ENCODE results near the gene CPED1. TPM values are rescaled to one million over a fixed set of nuclear protein-coding genes. Genes with fewer than 3 reads are reported as not detected.

Gene CPED1
- total RNA-seq, 2 donors from 2014 or later, result not detected

DNA sequence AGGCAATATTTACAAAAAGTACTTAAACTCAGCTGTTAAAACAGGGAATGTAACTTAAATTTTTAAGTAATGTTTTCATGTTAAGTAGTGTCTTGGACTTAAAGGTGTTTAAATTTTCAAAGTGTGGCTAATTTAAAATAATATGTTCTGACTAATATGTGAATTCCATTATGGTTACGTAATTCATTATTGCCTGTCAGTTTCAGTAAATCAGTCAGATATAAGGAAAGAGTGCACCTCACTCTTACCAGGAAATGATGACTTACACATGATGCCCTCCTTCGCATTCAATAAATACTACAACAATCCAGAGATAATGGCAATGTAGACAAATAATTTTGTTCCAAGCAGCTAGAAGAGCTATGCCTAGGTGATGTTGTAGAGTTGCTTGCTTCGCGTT lies 271.3 kb downstream of the CPED1 start:
- ATAC-seq (replicated peaks in 1 of 2), result no peak
- Mint-ChIP-seq H3K27me3 (ENCODE audit: low read depth) (peaks cover 16% of the 10 kb centered on the region), H3K4me3 (no peak overlapping the region), H3K9me3 (peaks cover 0 to 1% of the 10 kb centered on the region in 2 donors), H3K27ac (no peak overlapping the region), H3K4me1 (ENCODE audit: low read depth) (no peaks in the 10 kb centered on the region), H3K36me3 (ENCODE audit: insufficient read depth in 2 of 2) (no peaks in the 10 kb centered on the region)
- no peak for DNase-seq

DNA sequence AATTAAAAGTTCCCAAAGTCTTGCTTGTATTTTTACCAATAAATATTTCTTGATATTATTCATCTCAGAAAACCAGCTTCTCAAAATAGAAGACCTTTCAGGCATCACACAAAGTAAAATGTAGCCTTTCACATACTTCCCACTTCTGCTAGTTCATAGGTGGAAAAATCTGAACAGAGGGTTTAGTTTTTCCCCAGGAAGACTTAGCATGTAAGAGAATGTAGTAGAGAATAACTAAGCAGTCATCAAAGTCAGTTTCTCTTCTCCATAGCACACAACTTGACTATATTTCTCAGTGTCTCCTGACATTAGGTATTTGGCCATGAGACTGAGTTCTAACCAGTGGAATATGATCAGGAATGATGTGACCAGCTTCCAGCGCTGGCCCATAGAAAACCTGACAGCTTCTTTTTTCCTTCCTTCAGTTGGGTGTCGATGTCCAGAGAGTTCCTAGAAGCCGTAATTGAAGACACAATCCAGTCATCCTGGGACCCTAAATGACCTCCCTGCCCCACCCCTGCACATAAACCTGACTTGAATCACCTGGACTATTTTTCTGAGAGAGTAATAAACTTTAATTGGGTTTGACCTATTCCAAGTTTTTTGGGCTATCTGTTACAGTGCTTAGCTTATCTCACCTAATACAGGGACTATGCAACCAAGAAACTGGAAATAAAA lies 272.8 kb downstream of the CPED1 start:
- Mint-ChIP-seq H3K36me3 (ENCODE audit: insufficient read depth in 2 of 2) (no peaks in the 10 kb centered on the region), H3K4me1 (ENCODE audit: low read depth) (no peaks in the 10 kb centered on the region), H3K4me3 (no peak overlapping the region), H3K9me3 (peaks cover 0 to 1% of the 10 kb centered on the region in 2 donors), H3K27ac (no peak overlapping the region), H3K27me3 (ENCODE audit: low read depth) (peaks cover 30% of the 10 kb centered on the region)
- ATAC-seq (replicated peaks in 1 of 2) (no peak), DNase-seq (no peak)

DNA sequence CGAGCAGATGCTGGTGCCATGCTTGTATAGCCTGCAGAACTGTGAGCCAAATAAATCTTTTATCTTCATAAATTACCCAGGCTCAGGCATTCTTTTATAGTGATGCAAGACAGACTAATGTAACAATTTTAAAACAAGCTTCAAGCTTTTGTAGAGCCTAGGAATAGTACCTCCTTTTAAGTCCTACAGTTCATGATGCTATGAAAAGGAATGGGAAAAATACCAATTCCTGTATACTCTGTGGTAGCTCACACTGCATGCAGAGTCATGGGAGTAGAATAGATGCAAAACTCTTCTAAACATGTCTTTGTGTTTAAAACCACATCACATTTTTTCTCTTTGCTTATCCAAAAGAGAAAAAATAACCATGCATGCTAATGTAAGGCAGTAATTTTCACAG lies 273.7 kb downstream of the CPED1 start:
- peaks cover 27% of the 10 kb centered on the region for H3K27me3 Mint-ChIP-seq (ENCODE audit: low read depth)
- H3K4me3 Mint-ChIP-seq, result no peak overlapping the region
- no peaks in the 10 kb centered on the region for H3K4me1 Mint-ChIP-seq (ENCODE audit: low read depth)
- DNase-seq (no peak), ATAC-seq (replicated peaks in 1 of 2) (no peak)
- no peaks in the 10 kb centered on the region for H3K36me3 Mint-ChIP-seq (ENCODE audit: insufficient read depth in 2 of 2)
- no peak overlapping the region for H3K27ac Mint-ChIP-seq
- no peaks in the 10 kb centered on the region for H3K9me3 Mint-ChIP-seq

DNA sequence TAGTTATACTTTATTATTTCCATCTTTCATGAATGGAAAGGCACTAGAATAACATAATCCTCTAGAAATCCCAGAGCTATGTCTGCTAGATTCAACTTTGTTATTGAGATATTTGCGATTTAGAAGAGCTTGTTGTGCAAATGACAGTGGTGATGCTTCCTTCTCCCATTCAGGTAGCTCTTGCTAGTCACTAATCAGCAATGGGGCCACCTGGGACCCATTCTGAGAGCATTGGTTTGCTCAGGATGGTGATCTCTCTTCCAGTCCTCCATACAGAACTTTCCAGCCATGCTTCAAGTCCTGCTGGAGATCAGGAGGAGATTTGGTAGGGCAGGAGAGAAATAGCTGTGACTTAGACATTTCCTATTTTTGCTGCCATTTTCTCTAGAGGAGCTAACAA lies 274.5 kb downstream of the CPED1 start:
- Mint-ChIP-seq H3K27me3 (ENCODE audit: low read depth) (peaks cover 34% of the 10 kb centered on the region), H3K4me1 (ENCODE audit: low read depth) (no peaks in the 10 kb centered on the region), H3K9me3 (no peaks in the 10 kb centered on the region), H3K36me3 (ENCODE audit: insufficient read depth in 2 of 2) (no peaks in the 10 kb centered on the region), H3K4me3 (no peak overlapping the region), H3K27ac (no peak overlapping the region)
- no peak for DNase-seq
- no peak for ATAC-seq (replicated peaks in 1 of 2)

DNA sequence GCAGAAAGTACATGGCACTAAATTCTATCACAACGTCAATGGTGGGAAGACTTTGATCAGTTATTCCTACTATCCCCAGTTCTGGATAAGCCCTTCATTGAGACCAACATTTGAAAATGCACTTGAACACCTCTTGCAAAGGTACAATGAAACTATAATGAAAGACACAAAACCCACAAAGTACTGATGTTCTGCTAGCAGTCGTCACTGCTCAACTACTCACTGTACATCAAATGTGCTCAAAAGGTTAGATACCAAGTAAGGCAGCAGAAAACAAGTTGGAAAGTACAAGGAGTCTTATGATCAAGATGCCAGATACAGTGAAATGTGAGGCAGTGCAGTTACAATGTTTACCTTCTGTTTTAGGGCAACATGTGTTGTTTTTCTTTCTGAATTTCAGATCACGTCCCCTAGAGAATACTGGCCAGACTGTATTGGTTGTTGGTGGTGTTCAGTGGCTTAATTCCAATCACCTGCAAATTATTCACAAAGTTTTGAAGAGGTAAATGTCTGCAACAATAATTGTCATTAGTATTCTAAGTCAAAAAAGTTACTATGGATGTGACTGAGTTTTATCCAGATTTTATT lies 277.9 kb downstream of the CPED1 start:
- no peaks in the 10 kb centered on the region for H3K4me1 Mint-ChIP-seq (ENCODE audit: low read depth)
- no peaks in the 10 kb centered on the region for H3K9me3 Mint-ChIP-seq
- no peaks in the 10 kb centered on the region for H3K36me3 Mint-ChIP-seq (ENCODE audit: insufficient read depth in 2 of 2)
- no peak for ATAC-seq (replicated peaks in 1 of 2)
- H3K27ac Mint-ChIP-seq, result no peak overlapping the region
- no peak for DNase-seq
- H3K27me3 Mint-ChIP-seq (ENCODE audit: low read depth), result peaks cover 59% of the 10 kb centered on the region
- H3K4me3 Mint-ChIP-seq, result no peak overlapping the region

DNA sequence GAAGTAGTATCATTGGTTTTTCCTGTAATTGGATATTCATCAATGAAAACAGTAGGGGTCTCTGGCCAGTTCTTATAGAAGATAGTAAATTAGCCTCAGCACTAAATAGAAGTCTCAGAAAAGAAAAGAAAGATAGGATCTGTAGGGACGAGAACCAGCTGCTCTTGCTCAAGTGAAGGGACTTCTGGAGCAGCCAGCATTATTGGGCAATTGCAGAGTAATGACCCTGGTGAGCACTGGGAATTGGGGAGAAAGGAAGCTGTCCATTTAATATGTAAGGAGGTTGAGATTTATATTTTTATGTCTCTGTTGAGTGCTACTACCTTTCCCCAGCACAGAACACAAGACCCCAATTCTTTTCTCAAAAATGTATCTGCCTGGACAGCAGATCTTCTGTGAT lies 279.1 kb downstream of the CPED1 start:
- H3K4me1 Mint-ChIP-seq (ENCODE audit: low read depth), result peaks cover 7% of the 10 kb centered on the region
- DNase-seq (no peak), ATAC-seq (replicated peaks in 1 of 2) (no peak)
- no peak overlapping the region for H3K4me3 Mint-ChIP-seq
- peaks cover 60% of the 10 kb centered on the region for H3K27me3 Mint-ChIP-seq (ENCODE audit: low read depth)
- H3K9me3 Mint-ChIP-seq, result no peaks in the 10 kb centered on the region
- no peak overlapping the region for H3K27ac Mint-ChIP-seq
- H3K36me3 Mint-ChIP-seq (ENCODE audit: insufficient read depth in 2 of 2), result no peaks in the 10 kb centered on the region

DNA sequence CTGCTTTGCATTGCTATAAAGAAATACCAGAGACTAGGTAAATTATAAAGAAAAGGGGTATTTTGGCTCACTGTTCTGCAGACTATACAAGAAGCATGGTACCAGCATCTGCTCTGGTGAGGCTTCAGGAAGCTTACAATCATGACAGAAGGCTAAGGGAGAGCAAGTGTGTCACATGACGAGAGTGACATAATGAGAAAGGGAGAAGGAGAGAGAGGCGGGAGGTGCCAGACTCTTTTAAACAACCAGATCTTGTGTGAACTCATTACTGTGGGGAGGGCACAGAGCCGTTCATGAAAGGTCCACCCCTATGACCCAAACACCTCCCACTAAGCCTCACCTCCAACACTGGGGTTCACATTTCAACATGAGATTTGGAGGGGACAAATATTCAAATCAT lies 281.3 kb downstream of the CPED1 start:
- peaks cover 74% of the 10 kb centered on the region for H3K27me3 Mint-ChIP-seq (ENCODE audit: low read depth)
- H3K4me3 Mint-ChIP-seq, result no peak overlapping the region
- H3K36me3 Mint-ChIP-seq (ENCODE audit: insufficient read depth in 2 of 2), result no peaks in the 10 kb centered on the region
- no peaks in the 10 kb centered on the region for H3K9me3 Mint-ChIP-seq
- no peak overlapping the region for H3K27ac Mint-ChIP-seq
- no peak for ATAC-seq (replicated peaks in 1 of 2)
- peaks cover 7% of the 10 kb centered on the region for H3K4me1 Mint-ChIP-seq (ENCODE audit: low read depth)
- no peak for DNase-seq

DNA sequence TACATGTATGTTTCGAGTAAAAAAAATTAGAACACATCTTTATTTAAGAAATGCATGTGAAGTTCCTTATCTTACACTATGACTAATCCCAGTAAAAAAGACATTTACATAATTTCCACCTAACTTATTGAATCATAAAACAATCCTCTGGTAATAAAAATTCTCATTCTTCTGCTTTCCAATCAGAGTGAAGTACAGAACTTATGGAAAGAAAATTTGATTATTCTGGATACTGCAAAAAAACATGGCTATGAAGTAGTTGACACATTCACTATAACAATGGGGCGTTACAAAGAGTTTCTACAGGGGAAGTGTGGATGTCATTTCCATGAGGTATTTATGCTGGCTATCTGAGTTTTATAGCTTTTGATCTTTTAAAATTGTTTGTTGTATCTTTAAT lies 282.6 kb downstream of the CPED1 start:
- H3K9me3 Mint-ChIP-seq, result no peaks in the 10 kb centered on the region
- H3K4me3 Mint-ChIP-seq, result no peak overlapping the region
- no peak for DNase-seq
- no peak for ATAC-seq (replicated peaks in 1 of 2)
- H3K27me3 Mint-ChIP-seq (ENCODE audit: low read depth), result peaks cover 69% of the 10 kb centered on the region
- no peak overlapping the region for H3K27ac Mint-ChIP-seq
- H3K36me3 Mint-ChIP-seq (ENCODE audit: insufficient read depth in 2 of 2), result no peaks in the 10 kb centered on the region
- peaks cover 7% of the 10 kb centered on the region for H3K4me1 Mint-ChIP-seq (ENCODE audit: low read depth)

DNA sequence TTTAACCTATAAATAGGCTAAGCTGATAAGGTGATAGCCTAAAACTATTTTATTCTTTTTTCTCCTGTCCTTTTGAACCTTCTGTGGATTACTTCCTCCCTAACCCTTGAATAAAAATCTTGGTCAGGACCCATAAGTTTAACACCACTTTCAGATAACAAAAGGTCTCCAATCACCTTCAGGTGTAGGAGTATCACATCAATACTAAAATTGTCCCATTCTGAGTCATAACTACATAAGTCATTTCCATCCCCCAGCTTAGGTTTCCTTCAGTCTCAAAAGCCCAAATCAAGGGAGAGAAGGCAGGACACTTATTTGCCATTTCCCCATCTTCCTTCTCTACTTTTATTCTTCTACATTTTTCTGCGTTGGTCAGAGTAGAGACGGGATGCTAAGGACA lies 283.4 kb downstream of the CPED1 start:
- Mint-ChIP-seq H3K27ac (no peak overlapping the region), H3K4me1 (ENCODE audit: low read depth) (peaks cover 7% of the 10 kb centered on the region), H3K9me3 (peaks cover 0 to 3% of the 10 kb centered on the region in 2 donors), H3K27me3 (ENCODE audit: low read depth) (peaks cover 72% of the 10 kb centered on the region), H3K36me3 (ENCODE audit: insufficient read depth in 2 of 2) (peaks cover 0 to 3% of the 10 kb centered on the region in 2 donors), H3K4me3 (no peak overlapping the region)
- DNase-seq, result no peak
- peak; percentile 57 to 60 for ATAC-seq (replicated peaks in 1 of 2)

DNA sequence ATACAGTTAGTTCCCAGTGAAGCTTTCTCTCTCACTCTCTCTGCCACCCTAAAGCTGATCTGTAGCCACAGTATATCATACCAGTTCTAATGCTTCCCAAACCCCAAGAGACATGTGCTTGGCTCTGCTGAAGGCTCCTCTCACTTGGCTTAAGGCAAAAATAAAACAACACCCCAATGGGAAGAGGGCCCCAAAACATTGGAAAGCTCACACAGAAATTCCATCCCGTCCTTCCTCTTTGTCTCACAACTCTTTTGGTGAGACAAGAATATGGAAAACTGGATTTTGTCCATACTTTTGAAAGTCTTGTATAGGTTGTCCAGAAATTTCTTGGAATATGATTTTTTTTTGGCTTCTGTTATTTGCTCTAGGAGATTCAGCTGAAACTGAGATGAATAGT lies 284.2 kb downstream of the CPED1 start:
- DNase-seq, result no peak
- Mint-ChIP-seq H3K4me1 (ENCODE audit: low read depth) (peaks cover 14% of the 10 kb centered on the region), H3K27me3 (ENCODE audit: low read depth) (peaks cover 73% of the 10 kb centered on the region), H3K27ac (no peak overlapping the region), H3K36me3 (ENCODE audit: insufficient read depth in 2 of 2) (peaks cover 0 to 5% of the 10 kb centered on the region in 2 donors), H3K4me3 (no peak overlapping the region), H3K9me3 (peaks cover 0 to 7% of the 10 kb centered on the region in 2 donors)
- no peak for ATAC-seq (replicated peaks in 1 of 2)

DNA sequence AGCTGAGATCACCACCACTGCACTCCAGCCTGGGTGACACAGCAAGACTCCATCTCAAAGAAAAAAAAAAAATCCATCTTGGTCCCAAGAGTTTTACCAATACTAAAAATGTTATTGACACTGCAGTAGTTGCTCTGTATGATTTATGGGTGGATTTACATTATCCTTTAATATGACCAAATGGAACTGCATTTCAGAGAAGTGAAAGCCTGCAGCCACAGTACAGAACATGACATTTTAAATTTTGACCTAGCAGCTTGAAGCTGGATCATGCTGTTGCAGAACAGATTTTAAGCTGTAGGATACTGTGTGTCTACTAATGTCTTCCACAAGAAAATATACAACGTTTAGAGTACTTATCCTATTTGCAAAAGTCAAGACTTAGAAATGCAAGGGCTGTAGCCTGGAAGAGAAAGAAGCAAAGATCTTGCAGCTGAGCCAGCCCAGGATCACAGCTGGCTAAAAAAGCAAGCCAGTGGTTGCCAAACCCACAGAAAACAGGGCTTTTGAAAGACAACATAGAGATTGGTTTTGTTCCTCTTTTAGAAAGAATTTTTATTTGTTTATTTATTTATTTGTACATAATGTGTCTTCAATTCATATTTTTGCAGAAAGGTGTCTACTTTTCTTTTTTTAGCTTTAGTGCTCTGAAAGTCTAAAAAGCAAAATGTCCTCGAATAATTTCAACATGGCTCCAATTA lies 285.1 kb downstream of the CPED1 start:
- no peak overlapping the region for H3K4me3 Mint-ChIP-seq
- DNase-seq, result no peak
- H3K9me3 Mint-ChIP-seq, result peaks cover 0 to 9% of the 10 kb centered on the region in 2 donors
- ATAC-seq (replicated peaks in 1 of 2), result no peak
- peaks cover 2 to 5% of the 10 kb centered on the region in 2 donors for H3K36me3 Mint-ChIP-seq (ENCODE audit: insufficient read depth in 2 of 2)
- no peak overlapping the region for H3K27ac Mint-ChIP-seq
- H3K4me1 Mint-ChIP-seq (ENCODE audit: low read depth), result peaks cover 23% of the 10 kb centered on the region
- peaks cover 70% of the 10 kb centered on the region for H3K27me3 Mint-ChIP-seq (ENCODE audit: low read depth)

DNA sequence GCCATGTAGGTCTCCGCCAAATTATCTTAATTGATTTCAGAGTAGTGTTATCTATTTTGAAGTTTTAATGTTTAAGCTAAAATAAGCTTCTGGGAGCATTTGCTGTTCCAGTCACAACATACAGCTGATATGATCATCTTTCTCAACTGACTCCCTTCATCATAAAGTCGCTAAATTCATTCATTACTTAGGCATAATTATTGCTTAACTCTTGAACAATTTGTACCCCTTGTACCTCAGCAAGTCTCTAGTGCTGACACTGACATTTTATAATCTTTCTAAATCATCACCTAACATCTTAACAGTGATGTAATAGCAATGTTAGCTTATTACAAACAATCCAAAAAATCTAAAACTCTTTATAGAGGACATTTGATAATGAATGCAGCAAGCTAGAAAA lies 286.0 kb downstream of the CPED1 start:
- Mint-ChIP-seq H3K4me3 (no peak overlapping the region), H3K27ac (no peak overlapping the region), H3K27me3 (ENCODE audit: low read depth) (peaks cover 64% of the 10 kb centered on the region), H3K36me3 (ENCODE audit: insufficient read depth in 2 of 2) (peaks cover 2 to 5% of the 10 kb centered on the region in 2 donors), H3K9me3 (peaks cover 0 to 9% of the 10 kb centered on the region in 2 donors), H3K4me1 (ENCODE audit: low read depth) (peaks cover 32% of the 10 kb centered on the region)
- ATAC-seq (replicated peaks in 1 of 2), result no peak
- no peak for DNase-seq

DNA sequence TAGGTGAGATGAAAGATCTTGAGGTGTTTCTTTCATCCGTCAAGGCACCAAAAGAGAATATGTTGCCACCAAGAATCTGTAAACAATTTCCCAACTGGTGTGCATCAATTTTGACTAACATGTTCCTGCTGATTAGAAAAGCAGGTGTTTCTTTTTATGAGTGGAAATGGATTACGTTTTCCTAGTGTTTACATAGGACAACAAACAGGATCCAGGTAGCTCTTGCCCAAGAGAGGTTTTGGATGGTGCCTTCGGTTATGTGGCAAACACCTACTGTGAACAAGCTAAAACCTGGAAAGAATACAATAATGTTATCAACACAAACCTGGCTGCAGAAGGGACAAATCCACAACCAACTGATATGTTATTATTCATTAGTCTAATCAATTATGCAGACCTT lies 286.7 kb downstream of the CPED1 start:
- no peak overlapping the region for H3K27ac Mint-ChIP-seq

More for the DNA sequence above, 286.7 kb downstream of the CPED1 start:
- Mint-ChIP-seq H3K9me3 (peaks cover 0 to 9% of the 10 kb centered on the region in 2 donors), H3K27me3 (ENCODE audit: low read depth) (peaks cover 64% of the 10 kb centered on the region), H3K4me1 (ENCODE audit: low read depth) (peaks cover 37% of the 10 kb centered on the region), H3K36me3 (ENCODE audit: insufficient read depth in 2 of 2) (peaks cover 2 to 5% of the 10 kb centered on the region in 2 donors), H3K4me3 (no peak overlapping the region)
- DNase-seq (no peak), ATAC-seq (replicated peaks in 1 of 2) (no peak)
